Effector memory CD4-positive, alpha-beta T cell (primary cell): Measurements from ENCODE around the gene CHIT1.
A peak's percentile ranks its signal among the peaks of the same experiment; 100 is the strongest.

Experiments
- DNase-seq, 3 donors: peaks; one replicate each; pipeline ENCODE4 v3.0.0-alpha.2; 2020
- H3K27ac ChIP-seq: 2 replicates; pipeline ENCODE4 v1.7.0; 2013; ENCODE audit warnings: mild to moderate bottlenecking, low read length, moderate library complexity; ENCODE audit not compliant: insufficient read depth, poor library complexity, severe bottlenecking
- H3K27me3 ChIP-seq: replicated peaks from 2 replicates; pipeline ENCODE4 v1.7.0; 2013; ENCODE audit warnings: mild to moderate bottlenecking, low read length; ENCODE audit not compliant: insufficient read depth, control insufficient read depth, poor library complexity, severe bottlenecking
- H3K36me3 ChIP-seq: 2 replicates; pipeline ENCODE4 v1.7.0; 2013; ENCODE audit warnings: mild to moderate bottlenecking, low read length, moderate library complexity; ENCODE audit not compliant: control insufficient read depth, insufficient read depth
- H3K4me1 ChIP-seq: 2 replicates; pipeline ENCODE4 v1.7.0; 2013; ENCODE audit warnings: low read length, mild to moderate bottlenecking; ENCODE audit not compliant: control insufficient read depth, insufficient read depth, poor library complexity, severe bottlenecking
- H3K4me3 ChIP-seq: 2 replicates; pipeline ENCODE4 v1.7.0; 2013; ENCODE audit warnings: low read length, low read depth, mild to moderate bottlenecking; ENCODE audit not compliant: insufficient read depth, poor library complexity, severe bottlenecking
- H3K9me3 ChIP-seq: 2 replicates; pipeline ENCODE4 v1.7.0; 2013; ENCODE audit warnings: mild to moderate bottlenecking, low read length, moderate library complexity; ENCODE audit not compliant: control insufficient read depth

The CHIT1 gene

GRCh38 chr1:203217668-203218067 lies 11.8 kb downstream of the CHIT1 start:
- Histone ChIP-seq H3K9me3 (no peaks in the 10 kb centered on the region), H3K36me3 (no peaks in the 10 kb centered on the region), H3K4me3 (no peak overlapping the region), H3K27me3 (no peaks in the 10 kb centered on the region), H3K27ac (no peak overlapping the region), H3K4me1 (no peaks in the 10 kb centered on the region)
- no peak for DNase-seq

DNA sequence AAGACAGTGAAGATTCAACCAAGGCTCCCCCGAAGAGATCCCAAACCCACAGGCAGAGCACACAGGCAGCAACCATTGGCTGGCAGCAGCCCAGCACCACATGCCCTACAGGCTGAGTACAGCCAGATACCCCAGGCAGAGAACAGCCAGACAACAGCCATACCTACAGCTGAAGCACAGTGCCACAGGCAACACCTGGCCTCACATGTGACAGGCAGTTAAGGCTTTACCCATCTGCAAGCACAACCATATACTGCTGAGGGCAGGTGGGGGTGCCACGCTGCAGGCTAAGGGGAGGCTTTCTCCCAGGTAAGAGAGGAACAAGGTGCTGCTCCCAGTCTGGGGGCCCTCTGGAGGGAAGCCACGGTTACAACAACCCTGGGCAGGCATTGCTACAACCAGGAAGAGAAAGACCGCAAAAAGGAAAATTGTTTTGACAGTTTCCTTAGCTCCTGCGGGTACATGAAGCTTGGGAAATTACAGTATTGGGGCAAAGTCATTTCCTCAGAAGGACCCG lies 12.3 kb downstream of the CHIT1 start:
- Histone ChIP-seq H3K27ac (no peak overlapping the region), H3K9me3 (no peaks in the 10 kb centered on the region), H3K36me3 (no peaks in the 10 kb centered on the region), H3K4me3 (no peak overlapping the region), H3K4me1 (no peaks in the 10 kb centered on the region), H3K27me3 (no peaks in the 10 kb centered on the region)
- DNase-seq: no peak

DNA sequence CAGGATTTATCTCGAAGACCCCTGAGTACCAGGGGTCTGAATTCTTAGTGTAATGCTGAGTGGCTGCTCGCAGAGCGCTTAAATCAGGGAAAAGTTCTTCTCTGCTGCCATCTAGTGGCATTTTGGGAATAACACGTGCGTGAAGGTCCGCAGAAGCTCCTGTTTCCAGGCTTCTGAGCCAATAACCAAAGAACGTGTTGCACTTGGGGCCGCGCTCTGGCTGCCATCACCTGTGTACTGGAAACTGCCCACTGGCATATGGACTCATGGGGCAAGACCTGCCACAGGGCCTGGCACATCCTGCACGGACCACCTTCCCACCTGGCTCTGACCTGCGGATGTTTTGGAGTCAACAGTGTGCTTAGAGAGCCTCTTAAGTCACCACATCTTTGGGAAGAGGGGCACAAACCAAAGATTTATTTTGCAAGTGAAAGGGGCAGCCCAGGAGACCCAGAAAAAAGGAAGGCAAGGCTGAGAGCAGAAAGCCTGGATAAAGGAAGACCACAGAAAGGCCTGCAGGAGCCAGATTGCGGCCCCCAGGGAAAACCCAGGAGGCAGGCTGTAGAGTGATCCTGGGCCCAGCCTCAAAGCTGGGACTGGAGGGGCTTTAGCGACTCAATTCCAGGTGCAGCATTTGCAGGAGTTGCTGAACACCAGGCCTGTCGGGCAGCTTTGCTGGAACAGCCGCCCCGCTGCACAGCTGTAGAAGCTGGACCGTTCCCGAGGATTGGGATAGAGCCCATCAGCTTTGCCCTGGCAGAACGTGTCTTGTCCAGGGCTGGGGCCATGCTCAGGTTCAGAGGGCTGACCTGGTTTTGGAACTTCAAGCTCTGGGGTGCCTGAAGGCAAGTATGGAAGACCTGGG lies 13.0 kb downstream of the CHIT1 start:
- no peaks in the 10 kb centered on the region for H3K27me3 ChIP-seq
- no peaks in the 10 kb centered on the region for H3K36me3 ChIP-seq
- H3K9me3 ChIP-seq: no peaks in the 10 kb centered on the region
- peak in 2 of 3 donors; percentile 5 to 32 for DNase-seq
- H3K4me3 ChIP-seq: no peak overlapping the region
- no peak overlapping the region for H3K27ac ChIP-seq
- H3K4me1 ChIP-seq: no peaks in the 10 kb centered on the region

- Histone ChIP-seq H3K36me3 (no peaks in the 10 kb centered on the region), H3K4me3 (no peak overlapping the region), H3K4me1 (no peaks in the 10 kb centered on the region), H3K27ac (no peak overlapping the region), H3K9me3 (no peaks in the 10 kb centered on the region), H3K27me3 (no peaks in the 10 kb centered on the region)
- no peak for DNase-seq
These were observed 13.9 kb downstream of the CHIT1 start for GRCh38 chr1:203215573-203215972.

DNA sequence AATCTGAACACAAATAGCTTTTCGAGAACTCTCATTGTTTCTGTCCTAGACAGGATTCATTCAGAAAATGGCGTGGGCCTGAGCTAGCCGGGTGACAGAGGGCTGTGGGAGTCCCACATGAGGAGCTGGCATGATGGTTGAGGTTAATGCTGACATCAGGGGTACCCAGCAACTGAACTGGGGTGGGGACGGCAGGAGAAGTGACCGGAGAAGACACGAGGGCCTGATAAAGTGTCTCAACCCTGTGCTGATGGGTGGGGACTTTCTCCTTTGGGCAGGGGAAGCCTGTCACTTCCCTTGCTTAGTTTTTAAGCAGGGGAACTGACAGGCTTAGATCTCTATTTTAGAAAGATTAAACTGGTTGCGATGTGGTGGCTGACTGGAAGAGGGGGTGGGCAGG lies 14.6 kb downstream of the CHIT1 start:
- Histone ChIP-seq H3K27ac (no peak overlapping the region), H3K4me3 (no peak overlapping the region), H3K36me3 (no peaks in the 10 kb centered on the region), H3K27me3 (no peaks in the 10 kb centered on the region), H3K4me1 (no peaks in the 10 kb centered on the region), H3K9me3 (no peaks in the 10 kb centered on the region)
- no peak for DNase-seq

GRCh38 chr1:203213126-203213525 lies 16.3 kb downstream of the CHIT1 start:
- H3K27ac ChIP-seq: no peak overlapping the region
- no peak overlapping the region for H3K4me3 ChIP-seq
- H3K36me3 ChIP-seq: no peaks in the 10 kb centered on the region
- H3K27me3 ChIP-seq: no peaks in the 10 kb centered on the region
- no peaks in the 10 kb centered on the region for H3K9me3 ChIP-seq
- DNase-seq: no peak
- H3K4me1 ChIP-seq: no peaks in the 10 kb centered on the region

GRCh38 chr1:203211812-203212211 lies 17.7 kb downstream of the CHIT1 start:
- Histone ChIP-seq H3K4me1 (no peaks in the 10 kb centered on the region), H3K36me3 (no peaks in the 10 kb centered on the region), H3K27me3 (no peaks in the 10 kb centered on the region), H3K27ac (no peak overlapping the region), H3K4me3 (no peak overlapping the region), H3K9me3 (no peaks in the 10 kb centered on the region)
- no peak for DNase-seq

DNA sequence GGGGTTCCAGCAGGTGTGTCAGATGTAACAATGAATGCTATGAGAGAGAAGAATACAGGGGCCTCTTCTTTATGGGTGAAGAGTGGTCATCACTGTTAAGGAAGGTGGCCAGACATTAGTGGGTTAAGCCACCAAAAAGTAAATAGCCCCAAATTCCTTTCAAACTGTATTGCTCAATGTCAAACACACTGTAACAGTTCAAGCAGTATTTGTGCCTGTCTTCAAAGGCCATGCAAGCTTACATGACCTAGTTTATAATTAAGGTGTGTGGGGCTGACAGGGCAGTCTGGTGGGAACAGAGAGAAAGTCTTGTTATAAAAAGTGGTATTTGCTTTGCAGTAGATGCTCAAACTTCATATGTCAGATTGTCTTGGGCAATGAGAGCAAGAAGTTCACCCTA lies 18.5 kb downstream of the CHIT1 start:
- no peak overlapping the region for H3K4me3 ChIP-seq
- no peaks in the 10 kb centered on the region for H3K36me3 ChIP-seq
- H3K4me1 ChIP-seq: no peaks in the 10 kb centered on the region
- no peak for DNase-seq
- no peaks in the 10 kb centered on the region for H3K27me3 ChIP-seq
- no peak overlapping the region for H3K27ac ChIP-seq
- no peaks in the 10 kb centered on the region for H3K9me3 ChIP-seq

DNA sequence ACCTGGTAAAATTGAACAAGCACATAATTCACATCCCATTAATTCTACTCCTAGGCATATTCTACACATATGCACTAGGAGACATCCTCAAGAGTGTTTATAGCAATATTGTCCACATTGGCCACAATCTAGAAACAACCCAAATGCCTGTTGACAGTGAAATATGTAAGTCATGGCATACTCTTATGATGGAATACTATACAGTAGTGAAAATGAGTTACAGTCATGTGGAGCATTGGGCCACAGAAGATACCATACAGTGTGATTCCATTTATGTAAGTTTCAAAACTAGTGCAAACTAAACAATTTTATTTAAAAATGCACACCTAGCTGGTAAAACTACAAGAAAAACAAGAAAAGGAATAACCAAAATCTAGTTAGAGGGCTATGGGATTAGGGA lies 19.1 kb downstream of the CHIT1 start:
- Histone ChIP-seq H3K9me3 (no peaks in the 10 kb centered on the region), H3K4me1 (no peaks in the 10 kb centered on the region), H3K36me3 (no peaks in the 10 kb centered on the region), H3K4me3 (no peak overlapping the region), H3K27ac (no peak overlapping the region), H3K27me3 (no peaks in the 10 kb centered on the region)
- DNase-seq: no peak

DNA sequence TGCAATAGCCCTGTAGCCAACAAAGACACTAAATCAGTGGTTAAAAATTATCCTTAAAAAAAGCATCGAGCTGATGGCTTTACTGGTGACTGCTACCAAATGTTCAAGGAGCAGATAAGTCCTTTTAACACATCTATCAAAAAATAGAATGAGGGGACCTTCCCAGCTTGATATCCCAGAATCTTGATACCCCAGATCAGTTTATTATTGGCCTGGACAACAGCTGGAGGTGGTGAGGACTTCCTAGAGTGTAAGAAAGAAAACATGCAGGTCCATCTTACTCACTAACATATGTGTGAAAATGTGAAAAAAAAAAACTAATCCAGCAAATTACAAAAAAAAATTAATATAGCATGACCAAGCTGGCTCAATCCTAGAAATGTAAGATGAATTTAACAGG lies 21.3 kb downstream of the CHIT1 start:
- no peaks in the 10 kb centered on the region for H3K36me3 ChIP-seq
- no peak for DNase-seq
- H3K27me3 ChIP-seq: no peaks in the 10 kb centered on the region
- H3K9me3 ChIP-seq: no peaks in the 10 kb centered on the region
- H3K4me1 ChIP-seq: no peaks in the 10 kb centered on the region
- H3K27ac ChIP-seq: no peak overlapping the region
- H3K4me3 ChIP-seq: no peak overlapping the region
